Keratinocyte (primary cell): ENCODE results near the gene SMAD6.

Source experiments
- EZH2 ChIP-seq: IDR thresholded peaks from one replicate; pipeline ENCODE4 v1.6.1; 2012; ENCODE audit warnings: inconsistent platforms, mild to moderate bottlenecking, low read length, moderate library complexity
- TF ChIP-seq, protein P1 (sequence below), 3 experiments: IDR thresholded peaks in 1 of 3; conservative IDR thresholded peaks in 1 of 3; optimal IDR thresholded peaks in 1 of 3; 2 replicates in 2 of 3; 3 replicates in 1 of 3; pipeline versions ENCODE3 to v1.5.1; 2011; ENCODE audit warnings: low read length in 3 of 3, mild to moderate bottlenecking in 3 of 3, moderate library complexity in 2 of 3, control low read depth in 1 of 3, inconsistent platforms in 1 of 3; ENCODE audit not compliant: insufficient read depth in 2 of 3; ENCODE audit errors: extremely low read depth in 1 of 3

DNA sequence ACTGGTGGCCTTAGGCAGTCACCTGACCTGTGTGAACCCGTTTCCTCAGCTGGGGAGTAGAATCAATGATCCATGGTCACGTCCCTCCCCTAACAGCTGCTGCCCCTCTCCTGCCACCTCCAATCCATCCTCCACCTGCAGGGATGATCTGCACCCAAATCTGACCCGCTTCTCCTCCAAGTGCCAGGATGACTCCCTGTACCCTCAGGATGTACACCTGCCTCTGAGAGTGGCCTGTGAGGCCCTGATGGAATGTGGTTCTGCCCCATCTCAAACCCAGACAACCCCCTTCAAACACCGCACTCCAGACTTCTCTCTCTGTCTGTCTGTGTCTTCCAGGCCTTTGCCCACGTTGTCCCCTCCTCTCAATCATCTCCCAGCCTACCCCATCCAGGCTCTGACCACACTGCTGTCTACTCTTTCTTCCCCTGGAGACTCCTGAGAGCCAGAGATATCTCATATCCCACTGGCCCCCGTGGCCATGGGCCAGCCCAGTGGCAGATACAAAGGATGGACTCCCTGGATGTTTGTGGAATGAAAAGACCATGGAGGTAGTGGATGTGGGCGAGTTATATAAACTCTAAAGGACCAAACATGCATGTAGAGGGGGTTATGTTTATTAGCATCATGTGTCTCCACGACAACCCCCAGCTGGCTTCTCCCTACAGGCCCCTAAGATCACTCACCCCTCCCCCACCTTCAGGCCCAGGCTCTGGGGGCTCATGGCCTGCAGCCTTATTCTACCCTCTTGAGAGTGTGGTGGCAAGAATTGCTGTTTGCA, 84.9 kb downstream of the SMAD6 start:
- TF ChIP-seq, protein P1, sequence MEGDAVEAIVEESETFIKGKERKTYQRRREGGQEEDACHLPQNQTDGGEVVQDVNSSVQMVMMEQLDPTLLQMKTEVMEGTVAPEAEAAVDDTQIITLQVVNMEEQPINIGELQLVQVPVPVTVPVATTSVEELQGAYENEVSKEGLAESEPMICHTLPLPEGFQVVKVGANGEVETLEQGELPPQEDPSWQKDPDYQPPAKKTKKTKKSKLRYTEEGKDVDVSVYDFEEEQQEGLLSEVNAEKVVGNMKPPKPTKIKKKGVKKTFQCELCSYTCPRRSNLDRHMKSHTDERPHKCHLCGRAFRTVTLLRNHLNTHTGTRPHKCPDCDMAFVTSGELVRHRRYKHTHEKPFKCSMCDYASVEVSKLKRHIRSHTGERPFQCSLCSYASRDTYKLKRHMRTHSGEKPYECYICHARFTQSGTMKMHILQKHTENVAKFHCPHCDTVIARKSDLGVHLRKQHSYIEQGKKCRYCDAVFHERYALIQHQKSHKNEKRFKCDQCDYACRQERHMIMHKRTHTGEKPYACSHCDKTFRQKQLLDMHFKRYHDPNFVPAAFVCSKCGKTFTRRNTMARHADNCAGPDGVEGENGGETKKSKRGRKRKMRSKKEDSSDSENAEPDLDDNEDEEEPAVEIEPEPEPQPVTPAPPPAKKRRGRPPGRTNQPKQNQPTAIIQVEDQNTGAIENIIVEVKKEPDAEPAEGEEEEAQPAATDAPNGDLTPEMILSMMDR (optimal IDR thresholded peaks at IDR 0.05 in 1 of 3, IDR thresholded peaks at IDR 0.05 in 1 of 3, conservative IDR thresholded peaks at IDR 0.05 in 1 of 3; ENCODE audit: extremely low read depth in 1 of 3, insufficient read depth in 2 of 3, low read length in 3 of 3), result no peak
- TF ChIP-seq EZH2, result no peak
